Upper lobe of right lung (tissue), 1 donor: Measurements from ENCODE around the gene MAP3K6. TPM values are rescaled to one million over a fixed set of nuclear protein-coding genes. Genes with fewer than 3 reads are reported as not detected.

Source experiments
- ATAC-seq: fragments of 200-7000 bp; cut with Tn5 transposase; one replicate; pipeline ENCODE4 v1.9.1; 2020; ENCODE audit warnings: mild to moderate bottlenecking, moderate library complexity
- DNase-seq: peaks from one replicate; pipeline ENCODE4 v3.0.0-alpha.2; 2020
- H3K27ac ChIP-seq: fragments of 200-600 bp; one replicate; pipeline ENCODE4 v1.8.0; 2022
- H3K27me3 ChIP-seq: fragments of 200-600 bp; one replicate; pipeline ENCODE4 v1.8.0; 2022; ENCODE audit warnings: mild to moderate bottlenecking
- H3K36me3 ChIP-seq: fragments of 200-600 bp; one replicate; pipeline ENCODE4 v1.8.0; 2022
- H3K4me1 ChIP-seq: fragments of 200-600 bp; one replicate; pipeline ENCODE4 v1.8.0; 2022
- H3K4me3 ChIP-seq: fragments of 200-600 bp; one replicate; pipeline ENCODE4 v1.8.0; 2022; ENCODE audit warnings: mild to moderate bottlenecking
- H3K9me3 ChIP-seq: fragments of 200-600 bp; one replicate; pipeline ENCODE4 v1.8.0; 2022
- CTCF ChIP-seq: fragments of 200-600 bp; IDR thresholded peaks from one replicate; pipeline ENCODE4 v1.8.0; 2022; ENCODE audit warnings: antibody characterized with exemption
- intact Hi-C: fragments of 100-400 bp; cut with DNase I; formaldehyde crosslinking; loops from one replicate; pipeline ENCODE4 v1.11.0; 2022
- total RNA-seq: library from RNA; stranded (reverse); fragmentation: NEBNext Ultra II Directional; extraction: Animal tissue kit (Norgen Biotek cat#: 25700); gene quantifications from one replicate; pipeline ENCODE4 v1.2.1, GENCODE V29; 2021
- donor health status: DM: no; HTN: yes; CAD: no; lungs with severe emphysema.

The MAP3K6 gene
- total RNA-seq, 1 donor from 2014 or later, result 144 TPM

GRCh38 chr1:27306892-27307761 is 59.6 kb downstream of the MAP3K6 start:
- no peak overlapping the region for H3K4me3 ChIP-seq
- H3K27me3 ChIP-seq, result no peaks in the 10 kb centered on the region
- ATAC-seq (peak; percentile 17), DNase-seq (peak; percentile 46)
- H3K9me3 ChIP-seq, result no peaks in the 10 kb centered on the region
- peaks cover 27% of the 10 kb centered on the region for H3K36me3 ChIP-seq
- intact Hi-C loops, result no loop called here
- H3K27ac ChIP-seq, result no peak overlapping the region
- H3K4me1 ChIP-seq, result no peaks in the 10 kb centered on the region
- no peak for TF ChIP-seq CTCF

- H3K27me3 ChIP-seq, result no peaks in the 10 kb centered on the region
- no peak for ATAC-seq
- peak; percentile 38 for DNase-seq
Measured at GRCh38 chr1:27306071-27306470, 60.7 kb downstream of the MAP3K6 start.

More at GRCh38 chr1:27306071-27306470, 60.7 kb downstream of the MAP3K6 start:
- intact Hi-C loops, result no loop called here
- no peaks in the 10 kb centered on the region for H3K9me3 ChIP-seq
- no peak overlapping the region for H3K4me3 ChIP-seq
- H3K36me3 ChIP-seq, result peaks cover 28% of the 10 kb centered on the region
- H3K27ac ChIP-seq, result no peak overlapping the region
- TF ChIP-seq CTCF, result no peak
- H3K4me1 ChIP-seq, result no peaks in the 10 kb centered on the region

Other genes with a start within 250 kb of the MAP3K6 start
- 62.4 TPM for gene SLC9A1, start 211.8 kb downstream of the MAP3K6 start, total RNA-seq
- 44.1 TPM for gene WDTC1, start 132.3 kb downstream of the MAP3K6 start, total RNA-seq
- 36.7 TPM for gene TMEM222, start 44.8 kb downstream of the MAP3K6 start, total RNA-seq
- 30.6 TPM for gene SYTL1, start 24.9 kb downstream of the MAP3K6 start, total RNA-seq
- gene FCN3, start 7.9 kb upstream of the MAP3K6 start, total RNA-seq, result 826 TPM
- 1.2 TPM for gene CD164L2, start 16.4 kb upstream of the MAP3K6 start, total RNA-seq
- 0.90 TPM for gene GPR3, start 25.7 kb upstream of the MAP3K6 start, total RNA-seq
- 156 TPM for gene WASF2, start 123.2 kb upstream of the MAP3K6 start, total RNA-seq
- gene AHDC1, start 237.2 kb upstream of the MAP3K6 start, total RNA-seq, result 34.2 TPM